Activated CD4-positive, alpha-beta memory T cell treated with anti-CD3 and anti-CD28 coated beads for 36 hours (primary cell): ENCODE results near the gene EXD3. TPM values are rescaled to one million over a fixed set of nuclear protein-coding genes. Genes with fewer than 3 reads are reported as not detected.
"Not testable (repeated sequence)": the region's sequence is repeated elsewhere in the genome, so short reads cannot be mapped to it uniquely, and the experiment has no call there.

Source experiments
- CTCF ChIA-PET: fragments of 350-600 bp; sonication (Branson Sonifier 250); formaldehyde crosslinking; loops from one replicate; lab custom pipeline; 2021; ENCODE audit warnings: antibody characterized with exemption, inconsistent platforms; lab: Charles Lee
- POLR2A ChIA-PET: fragments of 350-600 bp; sonication (Branson Sonifier 250); formaldehyde crosslinking; loops from one replicate; lab custom pipeline; 2021; ENCODE audit warnings: antibody characterized with exemption; lab: Charles Lee
- DNase-seq: peaks from one replicate; pipeline ENCODE4 v3.0.0-alpha.2; 2020
- H3K27ac Mint-ChIP-seq: one replicate; pipeline ENCODE4 v1.8.0; 2021; ENCODE audit warnings: mixed read lengths
- H3K27me3 Mint-ChIP-seq: one replicate; pipeline ENCODE4 v1.8.0; 2021; ENCODE audit warnings: mixed read lengths
- H3K36me3 Mint-ChIP-seq: one replicate; pipeline ENCODE4 v1.8.0; 2021; ENCODE audit warnings: mixed read lengths
- H3K4me1 Mint-ChIP-seq: one replicate; pipeline ENCODE4 v1.8.0; 2021; ENCODE audit warnings: low read depth, mixed read lengths
- H3K4me3 Mint-ChIP-seq: one replicate; pipeline ENCODE4 v1.8.0; 2021; ENCODE audit warnings: mild to moderate bottlenecking, mixed read lengths
- H3K9me3 Mint-ChIP-seq: one replicate; pipeline ENCODE4 v1.8.0; 2021; ENCODE audit warnings: mixed read lengths
- intact Hi-C: fragments of 100-400 bp; cut with micrococcal nuclease; formaldehyde crosslinking; loops from one replicate; pipeline ENCODE4 v1.15.1; 2023
- total RNA-seq, 2 experiments: library from RNA; stranded (reverse); gene quantifications; one replicate each; pipeline ENCODE4 v1.2.3, GENCODE V29; 2021

Gene EXD3
- total RNA-seq, 2 experiments from 2014 or later = 13.5 to 13.6 TPM

GRCh38 chr9:137383784-137384756 is 38.9 kb downstream of the EXD3 start:
- Mint-ChIP-seq H3K4me3 (no peak overlapping the region), H3K9me3 (no peaks in the 10 kb centered on the region), H3K36me3 (no peaks in the 10 kb centered on the region), H3K4me1 (peaks cover 6% of the 10 kb centered on the region), H3K27ac (no peak overlapping the region), H3K27me3 (no peaks in the 10 kb centered on the region)
- ChIA-PET POLR2A (no interaction called here), CTCF (no interaction called here)
- intact Hi-C loops = no loop called here
- no peak for DNase-seq

GRCh38 chr9:137383081-137383783 is 39.7 kb downstream of the EXD3 start:
- CTCF ChIA-PET = no interaction called here
- H3K27ac Mint-ChIP-seq = no peak overlapping the region
- POLR2A ChIA-PET = no interaction called here
- peaks cover 6% of the 10 kb centered on the region for H3K4me1 Mint-ChIP-seq
- intact Hi-C loops = no loop called here
- no peak overlapping the region for H3K4me3 Mint-ChIP-seq
- DNase-seq = no peak
- H3K27me3 Mint-ChIP-seq = no peaks in the 10 kb centered on the region
- H3K36me3 Mint-ChIP-seq = no peaks in the 10 kb centered on the region
- H3K9me3 Mint-ChIP-seq = no peaks in the 10 kb centered on the region

- intact Hi-C loops = no loop called here
- no peak for DNase-seq
- POLR2A ChIA-PET = no interaction called here
- Mint-ChIP-seq H3K9me3 (no peaks in the 10 kb centered on the region), H3K27ac (no peak overlapping the region), H3K4me1 (peaks cover 4% of the 10 kb centered on the region), H3K36me3 (no peaks in the 10 kb centered on the region), H3K27me3 (no peaks in the 10 kb centered on the region), H3K4me3 (no peak overlapping the region)
- CTCF ChIA-PET = no interaction called here
These were observed 40.4 kb downstream of the EXD3 start for GRCh38 chr9:137382444-137383080.

GRCh38 chr9:137381501-137382443 is 41.2 kb downstream of the EXD3 start:
- Mint-ChIP-seq H3K27ac (no peak overlapping the region), H3K27me3 (no peaks in the 10 kb centered on the region), H3K36me3 (no peaks in the 10 kb centered on the region), H3K4me3 (no peak overlapping the region), H3K4me1 (no peaks in the 10 kb centered on the region), H3K9me3 (no peaks in the 10 kb centered on the region)
- intact Hi-C loops = no loop called here
- ChIA-PET CTCF (no interaction called here), POLR2A (no interaction called here)
- DNase-seq = no peak

GRCh38 chr9:137380606-137381005 is 42.4 kb downstream of the EXD3 start:
- intact Hi-C loops = no loop called here
- no peak for DNase-seq
- H3K4me1 Mint-ChIP-seq = no peaks in the 10 kb centered on the region
- H3K27me3 Mint-ChIP-seq = no peaks in the 10 kb centered on the region
- CTCF ChIA-PET = no interaction called here
- H3K9me3 Mint-ChIP-seq = no peaks in the 10 kb centered on the region
- POLR2A ChIA-PET = no interaction called here
- H3K4me3 Mint-ChIP-seq = no peak overlapping the region
- no peak overlapping the region for H3K27ac Mint-ChIP-seq
- H3K36me3 Mint-ChIP-seq = no peaks in the 10 kb centered on the region

- H3K36me3 Mint-ChIP-seq = no peaks in the 10 kb centered on the region
- intact Hi-C loops = no loop called here
- ChIA-PET POLR2A (no interaction called here), CTCF (no interaction called here)
- no peak for DNase-seq
- no peaks in the 10 kb centered on the region for H3K4me1 Mint-ChIP-seq
- no peak overlapping the region for H3K4me3 Mint-ChIP-seq
- no peaks in the 10 kb centered on the region for H3K27me3 Mint-ChIP-seq
- H3K9me3 Mint-ChIP-seq = no peaks in the 10 kb centered on the region
- no peak overlapping the region for H3K27ac Mint-ChIP-seq
These were observed 42.8 kb downstream of the EXD3 start for GRCh38 chr9:137380171-137380570.

- Mint-ChIP-seq H3K4me1 (no peaks in the 10 kb centered on the region), H3K27ac (no peak overlapping the region), H3K4me3 (no peak overlapping the region), H3K9me3 (no peaks in the 10 kb centered on the region), H3K36me3 (no peaks in the 10 kb centered on the region), H3K27me3 (no peaks in the 10 kb centered on the region)
- intact Hi-C loops = no loop called here
- POLR2A ChIA-PET = no interaction called here
- no peak for DNase-seq
- CTCF ChIA-PET = no interaction called here
These were observed 43.2 kb downstream of the EXD3 start for GRCh38 chr9:137379761-137380161.

- DNase-seq, intact Hi-C loops, H3K27ac Mint-ChIP-seq, H3K27me3 Mint-ChIP-seq, CTCF ChIA-PET, H3K36me3 Mint-ChIP-seq, H3K4me3 Mint-ChIP-seq, H3K9me3 Mint-ChIP-seq, H3K4me1 Mint-ChIP-seq, POLR2A ChIA-PET: not testable (repeated sequence)
These were observed 44.1 kb downstream of the EXD3 start for GRCh38 chr9:137378688-137379410.

- H3K4me3 Mint-ChIP-seq = no peak overlapping the region
These were observed 46.6 kb downstream of the EXD3 start for GRCh38 chr9:137376386-137376785.

GRCh38 chr9:137375321-137376058 is 47.5 kb downstream of the EXD3 start:
- ChIA-PET POLR2A (no interaction called here), CTCF (interaction anchor here (0.6 kb wide), 1 partner anchor 37 kb away, joined by 6 read pairs; no protein-coding TSS in a partner anchor)
- H3K27me3 Mint-ChIP-seq = no peaks in the 10 kb centered on the region
- no peaks in the 10 kb centered on the region for H3K4me1 Mint-ChIP-seq
- no peak overlapping the region for H3K4me3 Mint-ChIP-seq
- no peaks in the 10 kb centered on the region for H3K36me3 Mint-ChIP-seq
- no peak for DNase-seq
- H3K27ac Mint-ChIP-seq = no peak overlapping the region
- no peaks in the 10 kb centered on the region for H3K9me3 Mint-ChIP-seq
- intact Hi-C loops = no loop called here

More at GRCh38 chr9:137376386-137376785, 46.6 kb downstream of the EXD3 start:
- H3K36me3 Mint-ChIP-seq = no peaks in the 10 kb centered on the region
- intact Hi-C loops = no loop called here
- no peak for DNase-seq
- ChIA-PET POLR2A (no interaction called here), CTCF (no interaction called here)
- no peak overlapping the region for H3K27ac Mint-ChIP-seq
- H3K4me1 Mint-ChIP-seq = no peaks in the 10 kb centered on the region
- H3K27me3 Mint-ChIP-seq = no peaks in the 10 kb centered on the region
- no peaks in the 10 kb centered on the region for H3K9me3 Mint-ChIP-seq
